ENCODE results near the gene ERBB4. TPM values are rescaled to one million over a fixed set of nuclear protein-coding genes. Genes with fewer than 3 reads are reported as not detected.
"Not testable (repeated sequence)": the region's sequence is repeated elsewhere in the genome, so short reads cannot be mapped to it uniquely, and the experiment has no call there.

The ERBB4 gene
- total RNA-seq, 1 donor from 2014 or later = not detected

GRCh38 chr2:212311807-212312404 is 226.7 kb downstream of the ERBB4 start:
- intact Hi-C loops (cut with micrococcal nuclease) = no loop called here

- intact Hi-C loops (cut with micrococcal nuclease) = no loop called here
Measured at GRCh38 chr2:212299943-212300342, 238.7 kb downstream of the ERBB4 start.

GRCh38 chr2:212299333-212299732 is 239.3 kb downstream of the ERBB4 start:
- intact Hi-C loops (cut with micrococcal nuclease) = no loop called here

- intact Hi-C loops (cut with micrococcal nuclease) = no loop called here
Measured at GRCh38 chr2:212295571-212295970, 243.0 kb downstream of the ERBB4 start.

GRCh38 chr2:212294816-212295215 is 243.8 kb downstream of the ERBB4 start:
- intact Hi-C loops (cut with micrococcal nuclease) = no loop called here

GRCh38 chr2:212289301-212289700 is 249.3 kb downstream of the ERBB4 start:
- intact Hi-C loops (cut with micrococcal nuclease) = no loop called here

- intact Hi-C loops (cut with micrococcal nuclease) = no loop called here
Measured at GRCh38 chr2:212288308-212288707, 250.3 kb downstream of the ERBB4 start.

- intact Hi-C loops (cut with micrococcal nuclease) = no loop called here
Measured at GRCh38 chr2:212284166-212284565, 254.4 kb downstream of the ERBB4 start.

GRCh38 chr2:212282671-212283261 is 255.8 kb downstream of the ERBB4 start:
- intact Hi-C loops (cut with micrococcal nuclease) = no loop called here

- intact Hi-C loops (cut with micrococcal nuclease) = no loop called here
Measured at GRCh38 chr2:212276813-212277212, 261.8 kb downstream of the ERBB4 start.

GRCh38 chr2:212274215-212274614 is 264.4 kb downstream of the ERBB4 start:
- intact Hi-C loops (cut with micrococcal nuclease) = no loop called here

- intact Hi-C loops (cut with micrococcal nuclease) = no loop called here
Measured at GRCh38 chr2:212271583-212271982, 267.0 kb downstream of the ERBB4 start.

GRCh38 chr2:212269005-212269404 is 269.6 kb downstream of the ERBB4 start:
- intact Hi-C loops (cut with micrococcal nuclease) = no loop called here

- intact Hi-C loops (cut with micrococcal nuclease) = no loop called here
Measured at GRCh38 chr2:212266297-212266696, 272.3 kb downstream of the ERBB4 start.

GRCh38 chr2:212265777-212266176 is 272.8 kb downstream of the ERBB4 start:
- intact Hi-C loops (cut with micrococcal nuclease) = no loop called here

- intact Hi-C loops (cut with micrococcal nuclease) = no loop called here
Measured at GRCh38 chr2:212264187-212264586, 274.4 kb downstream of the ERBB4 start.

GRCh38 chr2:212259226-212259625 is 279.4 kb downstream of the ERBB4 start:
- intact Hi-C loops (cut with micrococcal nuclease) = no loop called here

- intact Hi-C loops (cut with micrococcal nuclease) = no loop called here
Measured at GRCh38 chr2:212254339-212254738, 284.3 kb downstream of the ERBB4 start.

GRCh38 chr2:212249451-212249850 is 289.2 kb downstream of the ERBB4 start:
- intact Hi-C loops (cut with micrococcal nuclease) = no loop called here

GRCh38 chr2:212245880-212246279 is 292.7 kb downstream of the ERBB4 start:
- intact Hi-C loops (cut with micrococcal nuclease) = no loop called here

- intact Hi-C loops (cut with micrococcal nuclease) = no loop called here
Measured at GRCh38 chr2:212242724-212243123, 295.9 kb downstream of the ERBB4 start.

GRCh38 chr2:212238152-212238551 is 300.4 kb downstream of the ERBB4 start:
- intact Hi-C loops (cut with micrococcal nuclease) = not testable (repeated sequence)

- intact Hi-C loops (cut with micrococcal nuclease) = no loop called here
Measured at GRCh38 chr2:212237350-212238095, 301.1 kb downstream of the ERBB4 start.

All from T-helper 2 cell treated with Interferon-gamma antibody and Interleukin-4, amounts not matched to agents 100 ng/mL and 5 ng/mL, for 36 hours (primary cell).